Brain microvascular endothelial cell (primary cell): ENCODE results near the gene ARHGEF12.

Source experiments
- DNase-seq: peaks from one replicate; pipeline ENCODE4 v3.0.0-alpha.2; 2020
- H3K27ac ChIP-seq: fragments of 250-450 bp; sonication (Bioruptor Pico); 2 replicates; pipeline ENCODE4 v1.5.1; 2020; ENCODE audit warnings: mild to moderate bottlenecking, moderate library complexity
- H3K27me3 ChIP-seq: fragments of 250-450 bp; sonication (Bioruptor Pico); replicated peaks from 2 replicates; pipeline ENCODE4 v1.5.1; 2020; ENCODE audit warnings: mild to moderate bottlenecking
- H3K36me3 ChIP-seq: fragments of 250-450 bp; sonication (Bioruptor Pico); replicated peaks from 2 replicates; pipeline ENCODE4 v1.5.1; 2020; ENCODE audit warnings: mild to moderate bottlenecking
- H3K4me3 ChIP-seq: 2 replicates; pipeline ENCODE4 v1.5.1; 2011; ENCODE audit warnings: low read depth, mild to moderate bottlenecking, control low read depth, low read length, moderate library complexity
- CTCF ChIP-seq: IDR thresholded peaks from 2 replicates; pipeline ENCODE4 v1.5.1; 2011; ENCODE audit warnings: low read depth, mild to moderate bottlenecking, moderate library complexity, low read length, control low read depth, inconsistent platforms; ENCODE audit errors: missing control alignments
- in situ Hi-C: cut with HindIII; loops from 2 replicates; pipeline ENCODE4 v1.10.0; 2017; ENCODE audit warnings: low sequenced_read_pairs, low pct_ligation_motif_present

The ARHGEF12 gene

GRCh38 chr11:120326228-120326627 lies 10.0 kb upstream of the ARHGEF12 start:
- Histone ChIP-seq H3K4me3 (peak overlapping the region; percentile 65), H3K27ac (peak overlapping the region; percentile 96), H3K27me3 (no peaks in the 10 kb centered on the region), H3K36me3 (peaks cover 9% of the 10 kb centered on the region)
- peak; percentile 76 for DNase-seq
- in situ Hi-C loops, result no loop called here
- TF ChIP-seq CTCF, result no peak

- TF ChIP-seq CTCF, result no peak
- in situ Hi-C loops, result no loop called here
- H3K36me3 ChIP-seq, result peaks cover 9% of the 10 kb centered on the region
- no peaks in the 10 kb centered on the region for H3K27me3 ChIP-seq
- H3K27ac ChIP-seq, result peak overlapping the region; percentile 96
- DNase-seq, result peak; percentile 77
- H3K4me3 ChIP-seq, result no peak overlapping the region
These were observed 9.3 kb upstream of the ARHGEF12 start for GRCh38 chr11:120326845-120327281.

GRCh38 chr11:120327311-120327710 lies 8.9 kb upstream of the ARHGEF12 start:
- TF ChIP-seq CTCF, result no peak
- H3K36me3 ChIP-seq, result peaks cover 9% of the 10 kb centered on the region
- H3K4me3 ChIP-seq, result no peak overlapping the region
- DNase-seq, result no peak
- H3K27me3 ChIP-seq, result no peaks in the 10 kb centered on the region
- in situ Hi-C loops, result no loop called here
- peak overlapping the region; percentile 96 for H3K27ac ChIP-seq

GRCh38 chr11:120329556-120329955 lies 6.7 kb upstream of the ARHGEF12 start:
- Histone ChIP-seq H3K4me3 (no peak overlapping the region), H3K36me3 (peaks cover 9% of the 10 kb centered on the region), H3K27ac (peak overlapping the region; percentile 9), H3K27me3 (no peaks in the 10 kb centered on the region)
- no peak for TF ChIP-seq CTCF
- no peak for DNase-seq
- in situ Hi-C loops, result no loop called here

- no peak for DNase-seq
- Histone ChIP-seq H3K36me3 (peaks cover 9% of the 10 kb centered on the region), H3K4me3 (no peak overlapping the region), H3K27ac (peak overlapping the region; percentile 1), H3K27me3 (no peaks in the 10 kb centered on the region)
- in situ Hi-C loops, result no loop called here
- TF ChIP-seq CTCF, result no peak
These were observed 6.2 kb upstream of the ARHGEF12 start for GRCh38 chr11:120330045-120330444.

GRCh38 chr11:120331301-120331996 lies 4.8 kb upstream of the ARHGEF12 start:
- Histone ChIP-seq H3K27ac (peak overlapping the region; percentile 77), H3K4me3 (no peak overlapping the region), H3K27me3 (no peaks in the 10 kb centered on the region), H3K36me3 (peaks cover 9% of the 10 kb centered on the region)
- in situ Hi-C loops, result no loop called here
- TF ChIP-seq CTCF, result no peak
- peak; percentile 66 for DNase-seq
